GM21723 (cell line): ENCODE data around the gene BEND5.

Source experiments
- ATAC-seq: cut with Tn5 transposase; IDR thresholded peaks from one replicate; pipeline ENCODE4 v1.9.1; 2021; ENCODE audit warnings: mild to moderate bottlenecking, moderate library complexity; ENCODE audit not compliant: unreplicated experiment

The BEND5 gene

DNA sequence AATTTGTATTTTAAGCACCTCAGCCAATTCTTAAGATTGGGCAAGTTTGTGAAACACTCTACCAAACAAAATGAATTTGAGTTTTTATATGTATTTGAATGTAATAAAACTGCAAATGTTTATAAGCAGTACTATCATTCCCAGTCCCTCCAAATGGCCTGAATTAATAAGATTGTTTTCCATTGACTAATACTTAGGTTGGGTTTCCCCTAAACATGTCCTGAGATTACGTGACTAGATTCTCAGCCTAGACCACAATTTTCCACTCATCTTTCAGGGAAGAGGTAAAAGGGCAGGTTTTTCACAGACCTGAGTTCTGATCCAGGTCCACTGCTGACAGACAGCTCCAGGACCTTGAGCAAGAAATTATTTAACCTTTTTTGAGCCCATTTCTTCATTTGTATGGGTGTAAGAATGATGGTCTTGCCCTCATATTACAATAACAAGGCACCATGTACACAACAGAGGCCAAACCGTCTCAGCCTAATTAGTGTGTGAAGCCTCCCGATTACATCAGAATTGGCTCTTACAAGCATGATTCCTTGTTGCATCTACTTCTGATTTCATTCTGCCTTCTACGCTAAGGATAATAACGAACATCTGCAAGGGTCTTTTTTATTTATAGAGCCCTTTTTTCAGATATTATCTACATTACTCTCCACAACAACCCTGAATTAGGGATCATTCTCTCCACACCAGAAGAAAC is 51.2 kb downstream of the BEND5 start:
- ATAC-seq = no peak

DNA sequence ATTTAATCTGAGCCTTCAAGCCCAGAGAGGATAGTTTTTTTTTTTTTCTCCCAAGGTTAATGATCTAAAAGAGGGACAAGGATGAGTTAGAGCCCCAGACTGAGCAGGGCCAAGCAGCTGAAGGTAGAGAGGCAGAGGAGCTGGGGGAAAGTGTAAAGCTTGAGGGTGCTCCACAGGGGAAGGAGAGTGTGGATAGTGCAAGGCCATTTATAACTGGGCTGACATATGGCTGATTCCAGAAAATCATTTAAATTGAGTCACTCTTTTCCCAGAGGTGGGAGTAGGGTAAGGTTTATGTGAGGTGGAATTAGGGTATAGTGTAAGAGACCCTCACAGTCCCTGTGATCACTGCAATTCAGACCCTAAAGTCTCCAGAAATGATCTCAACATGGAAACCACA is 55.8 kb downstream of the BEND5 start:
- ATAC-seq = no peak

DNA sequence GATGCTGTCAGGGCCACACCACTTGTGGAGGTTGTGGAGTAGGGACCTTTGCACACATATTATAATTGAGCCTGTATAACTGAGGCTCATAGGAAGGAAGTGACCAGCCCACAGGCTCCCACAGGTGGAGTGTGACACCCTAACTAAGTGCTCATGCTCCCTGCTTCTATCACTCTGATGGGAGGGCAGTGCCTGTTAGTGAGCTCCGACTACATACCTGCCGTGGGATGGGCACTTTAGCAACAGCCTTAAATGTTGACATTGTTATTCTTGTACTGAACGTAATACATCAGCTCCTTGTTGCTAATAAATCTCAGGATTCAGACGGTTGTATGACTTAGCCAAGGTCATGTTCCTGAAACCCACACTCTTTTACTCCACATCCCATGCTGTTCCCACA is 58.0 kb downstream of the BEND5 start:
- ATAC-seq = no peak

DNA sequence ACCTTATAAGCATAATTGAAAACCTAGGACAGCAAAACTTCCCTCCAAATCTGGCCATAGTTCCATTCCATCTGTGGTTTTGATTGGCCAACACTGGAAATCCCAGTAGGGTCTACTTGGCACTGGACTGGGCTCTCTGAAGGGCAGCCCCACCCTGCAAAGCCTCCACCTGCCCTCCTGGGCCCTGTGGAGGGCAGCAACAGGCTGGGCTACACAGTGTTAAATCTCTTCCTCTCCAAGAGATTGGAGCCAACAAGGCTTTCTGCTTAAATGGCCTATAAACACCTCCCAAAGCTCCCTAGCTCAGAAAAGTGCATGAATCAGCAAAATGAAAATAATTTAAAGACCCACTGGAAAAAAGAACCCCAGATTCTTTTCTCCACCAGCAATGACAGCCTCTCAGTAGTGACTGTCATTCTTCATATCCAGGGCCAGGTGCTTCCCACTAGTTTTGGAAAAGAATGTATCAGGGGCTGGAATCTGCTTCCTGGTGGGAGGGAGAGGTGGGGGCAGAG is 58.5 kb downstream of the BEND5 start:
- no peak for ATAC-seq

DNA sequence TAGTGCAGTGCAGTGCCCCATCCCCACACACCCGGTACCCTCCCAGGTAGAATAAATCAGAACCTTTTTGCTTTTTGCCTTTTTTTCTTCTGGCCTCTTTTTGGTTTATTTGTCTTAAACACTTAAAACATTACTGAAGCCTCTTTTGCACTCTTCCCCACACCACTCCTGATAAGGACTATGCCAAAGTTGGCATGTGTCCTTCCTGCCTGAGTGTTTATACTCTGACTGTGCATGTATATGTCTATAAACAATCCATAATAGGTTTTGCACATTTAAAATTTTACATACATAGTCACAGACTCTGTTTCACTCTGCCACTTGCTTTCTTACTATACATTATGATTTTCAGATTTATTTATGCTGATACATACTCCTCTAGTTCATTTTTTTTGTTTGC is 59.6 kb downstream of the BEND5 start:
- no peak for ATAC-seq

DNA sequence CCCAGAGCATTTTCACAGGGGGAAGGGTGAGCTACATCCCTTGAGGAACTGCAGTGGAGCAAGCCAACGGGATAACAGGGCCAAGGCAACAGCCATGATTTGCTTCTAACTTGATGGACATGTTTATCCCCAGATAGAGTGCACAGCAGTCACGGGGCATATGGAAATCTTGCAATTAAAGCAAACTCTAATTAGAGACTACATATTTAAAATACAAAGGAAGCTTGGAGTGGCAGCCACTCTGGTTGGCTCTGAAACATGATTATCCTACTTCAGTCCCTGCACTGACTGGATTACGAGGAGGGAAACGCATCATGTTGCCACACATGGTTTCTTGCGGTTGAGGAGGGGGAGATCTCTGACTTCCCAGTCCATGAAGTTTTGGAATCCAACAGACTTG is 60.8 kb downstream of the BEND5 start:
- ATAC-seq = no peak

DNA sequence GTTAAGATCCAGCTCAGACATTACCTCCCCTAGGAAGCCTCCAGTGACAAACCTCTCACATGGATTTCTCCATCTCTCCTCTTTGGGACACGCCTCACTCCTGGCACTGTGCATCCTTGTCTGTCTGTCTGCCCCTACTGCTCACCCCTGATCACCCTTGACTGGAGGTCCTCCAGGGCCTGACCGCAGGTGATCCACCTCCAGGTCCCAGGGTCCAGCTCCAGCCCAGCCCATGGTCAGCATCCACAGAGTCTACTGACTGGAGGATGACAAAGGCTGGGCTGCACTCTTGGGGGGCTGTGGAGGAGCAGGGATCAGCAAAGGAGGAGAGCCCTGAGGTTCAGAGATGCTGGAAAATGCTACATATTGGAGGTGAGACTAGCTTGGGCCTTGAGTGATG is 65.8 kb downstream of the BEND5 start:
- ATAC-seq = no peak

DNA sequence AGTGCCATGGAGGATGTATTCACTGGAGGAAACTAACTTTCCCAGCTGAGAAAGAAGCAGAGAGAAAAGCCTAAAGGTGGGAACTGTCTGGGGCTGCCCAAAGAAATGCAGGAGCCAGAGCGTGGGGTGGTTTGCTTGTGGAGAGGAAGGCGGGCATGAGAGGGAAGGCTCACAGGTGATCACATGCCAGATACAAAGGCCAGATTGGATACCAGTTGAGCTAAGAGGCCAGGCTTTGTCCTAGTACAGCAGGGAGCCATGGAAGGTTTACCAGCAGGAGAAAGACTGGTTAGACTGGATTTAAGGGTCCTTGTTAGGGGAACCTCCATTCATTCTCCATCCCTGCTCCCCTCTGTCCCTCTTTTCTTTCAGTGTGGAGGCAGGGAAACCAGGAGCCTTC is 66.4 kb downstream of the BEND5 start:
- no peak for ATAC-seq

DNA sequence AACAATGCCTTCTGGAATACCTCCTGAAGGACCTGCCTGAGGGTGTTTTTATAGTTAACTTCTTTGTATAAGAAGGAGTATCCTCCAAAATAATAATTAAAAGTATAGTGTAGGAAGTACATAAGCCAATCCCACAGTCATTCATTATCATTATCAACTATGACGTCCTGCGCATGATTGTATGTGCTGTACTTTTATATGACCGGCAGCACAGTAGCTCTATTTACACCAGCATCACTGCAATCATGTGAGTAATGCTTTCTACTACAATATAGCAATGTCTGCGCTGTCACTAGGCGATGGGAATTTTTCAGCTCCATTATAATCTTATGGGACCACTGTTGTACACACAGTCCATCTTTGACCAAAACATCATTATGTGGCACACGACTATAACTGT is 72.0 kb downstream of the BEND5 start:
- no peak for ATAC-seq

DNA sequence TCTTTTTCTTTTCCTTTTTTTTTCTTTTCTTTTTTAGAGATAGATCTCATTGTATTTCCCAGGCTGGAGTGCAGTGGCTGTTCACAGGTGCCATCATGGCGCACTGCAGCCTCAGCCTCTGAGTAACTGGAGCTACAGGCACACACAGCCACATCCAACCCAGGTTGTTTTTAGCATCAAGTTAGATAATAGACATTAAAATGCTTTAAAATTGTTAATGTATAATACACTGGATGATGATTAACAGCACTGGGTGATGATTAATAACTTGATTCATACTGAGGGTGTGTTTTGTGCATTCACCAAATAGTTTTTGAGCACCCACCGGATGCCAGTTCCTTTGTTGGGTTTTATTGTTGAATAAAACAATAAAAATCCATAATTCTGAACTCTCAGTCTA is 75.2 kb downstream of the BEND5 start:
- ATAC-seq = no peak

DNA sequence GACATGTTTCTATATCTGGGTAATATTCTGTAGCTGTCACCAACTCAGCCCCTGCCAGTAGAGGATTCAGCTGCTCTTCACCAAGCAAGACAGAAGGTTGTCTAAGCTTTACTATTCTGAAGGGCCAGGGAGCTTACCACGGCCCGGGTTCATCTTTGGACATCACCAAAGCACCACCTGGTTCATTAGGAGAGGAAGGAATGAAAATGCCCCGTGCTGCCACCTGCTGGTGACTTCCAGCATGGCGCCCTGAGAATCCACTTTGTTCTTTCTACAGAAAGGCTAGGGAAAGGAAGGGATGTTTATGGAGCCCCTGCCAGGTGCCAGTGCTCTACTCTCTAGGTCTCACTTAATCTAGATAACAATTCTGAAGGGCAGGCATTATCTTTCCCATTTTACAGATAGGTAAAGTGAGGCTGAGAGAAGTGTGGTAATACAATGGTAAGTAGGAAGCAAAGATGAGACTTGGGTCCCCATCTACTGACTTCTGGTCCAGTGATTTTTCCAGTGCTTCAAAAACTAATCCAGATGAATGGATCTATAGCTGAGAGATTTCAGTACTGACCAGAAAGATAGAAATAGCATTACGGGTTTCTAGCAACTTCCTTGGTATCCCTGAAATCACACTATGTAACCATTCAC is 79.5 kb downstream of the BEND5 start:
- ATAC-seq = peak; percentile 73

DNA sequence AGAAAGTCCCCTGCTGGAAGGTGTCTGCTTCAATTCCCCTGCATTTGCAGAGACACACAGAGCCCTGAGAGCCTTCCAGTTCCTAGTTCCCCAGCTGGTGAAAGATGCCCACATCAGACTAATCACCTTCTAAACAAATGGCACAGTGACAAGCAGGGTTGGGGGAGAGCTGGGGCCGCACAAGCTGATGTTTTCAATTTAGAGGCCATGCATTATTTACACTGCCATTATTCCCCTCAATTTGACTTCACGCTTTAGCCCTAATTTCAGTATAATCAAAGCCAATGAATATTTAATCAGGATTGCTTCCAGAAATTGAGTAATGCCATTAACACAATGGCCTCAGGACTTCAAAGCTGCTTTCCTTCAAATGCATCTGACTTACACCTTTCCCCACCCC is 81.5 kb downstream of the BEND5 start:
- ATAC-seq = no peak

DNA sequence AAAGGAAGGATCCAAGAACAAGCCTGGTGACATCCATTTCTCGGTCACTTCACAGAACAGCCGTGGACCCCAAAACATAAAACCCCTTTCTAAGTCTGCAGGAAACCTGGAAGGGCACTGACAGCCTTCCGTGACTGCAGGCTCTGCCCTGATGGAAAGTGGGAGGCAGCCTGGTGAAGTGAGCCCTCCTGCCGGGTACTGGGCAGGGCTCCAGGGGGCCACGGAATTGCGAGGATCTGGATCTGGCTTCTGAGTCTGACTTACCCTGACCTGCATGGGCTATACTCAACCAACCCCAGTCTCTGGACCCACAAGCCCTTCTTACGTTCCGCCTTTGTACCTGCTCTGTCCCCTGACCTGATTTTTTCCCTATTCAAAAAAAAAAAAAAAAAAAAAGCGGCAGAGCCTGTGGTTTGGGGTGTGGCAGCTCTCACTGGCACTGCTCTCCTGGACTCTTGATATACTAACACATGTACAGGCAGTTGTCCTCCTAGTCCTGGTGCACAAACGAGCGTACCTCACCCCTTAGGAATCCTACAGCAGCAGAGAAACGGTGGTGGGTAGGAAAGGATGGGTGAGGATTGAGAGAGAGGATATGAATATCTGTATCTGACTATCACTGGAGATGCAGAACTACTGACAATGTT is 82.9 kb downstream of the BEND5 start:
- no peak for ATAC-seq

DNA sequence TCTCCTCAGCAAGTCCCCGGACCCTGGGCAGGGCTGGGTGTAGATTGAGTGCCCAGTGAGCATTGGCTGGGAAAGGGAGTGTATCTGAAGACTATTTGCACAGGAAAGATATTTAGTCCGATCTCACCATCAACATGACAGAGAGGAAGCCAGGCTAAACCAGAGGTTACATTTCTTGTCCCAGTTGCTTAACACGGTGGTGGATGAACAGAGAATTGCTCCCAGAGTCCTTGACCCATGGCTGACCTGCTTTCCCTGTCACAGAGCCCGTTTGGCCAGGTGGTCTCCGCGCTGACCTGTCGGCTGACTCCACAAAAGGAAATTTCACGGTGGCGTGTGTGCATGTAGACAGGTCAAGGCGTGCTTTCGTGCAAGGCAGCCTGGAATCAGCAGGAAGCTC is 83.5 kb downstream of the BEND5 start:
- ATAC-seq = no peak

DNA sequence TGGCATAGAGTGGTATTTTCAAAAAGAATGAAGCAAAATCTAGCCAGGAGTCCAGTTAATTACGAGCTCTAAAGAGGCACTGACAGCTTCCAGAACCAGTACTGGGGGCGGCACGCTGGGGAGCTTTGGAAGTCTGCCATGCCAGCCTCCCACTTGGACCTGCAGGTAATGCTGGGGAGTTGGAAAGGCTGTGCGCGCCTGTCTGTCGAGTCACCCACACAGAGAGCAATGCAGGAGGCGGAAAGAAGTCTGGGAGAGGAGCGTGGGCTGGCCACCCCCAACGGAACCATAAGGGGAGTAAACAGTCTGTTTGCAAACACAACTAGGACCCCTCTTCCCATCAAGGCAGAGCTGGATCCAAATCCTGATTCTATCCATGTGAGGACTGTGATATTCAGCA is 84.5 kb downstream of the BEND5 start:
- ATAC-seq = no peak

DNA sequence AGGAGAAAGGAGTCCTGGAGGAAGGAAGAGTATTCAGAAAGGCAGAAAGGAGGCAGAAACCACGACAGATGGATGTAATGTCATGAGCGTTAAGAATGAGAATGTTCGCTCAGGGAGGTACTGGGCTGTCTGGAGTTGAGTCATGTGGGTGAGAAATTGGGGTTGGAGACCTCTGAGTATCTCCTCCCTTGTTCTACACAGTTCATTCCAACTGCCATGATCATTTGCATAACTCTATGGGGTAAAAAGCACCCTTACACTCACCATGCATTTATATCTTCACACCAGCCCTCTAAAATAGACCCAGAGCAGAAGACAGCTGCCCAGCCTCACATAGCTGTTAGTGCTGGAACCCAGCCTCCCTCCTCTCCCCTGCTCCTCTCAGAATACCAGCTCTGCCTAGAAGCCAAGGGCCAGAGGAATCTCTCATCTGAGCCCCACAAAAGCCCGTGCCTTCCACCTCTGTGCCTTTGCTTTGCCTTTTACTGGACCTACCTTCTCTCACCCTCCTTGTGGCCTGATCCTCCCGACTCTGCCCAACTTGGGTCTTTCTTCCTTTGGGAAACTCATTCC is 85.2 kb downstream of the BEND5 start:
- ATAC-seq = no peak

DNA sequence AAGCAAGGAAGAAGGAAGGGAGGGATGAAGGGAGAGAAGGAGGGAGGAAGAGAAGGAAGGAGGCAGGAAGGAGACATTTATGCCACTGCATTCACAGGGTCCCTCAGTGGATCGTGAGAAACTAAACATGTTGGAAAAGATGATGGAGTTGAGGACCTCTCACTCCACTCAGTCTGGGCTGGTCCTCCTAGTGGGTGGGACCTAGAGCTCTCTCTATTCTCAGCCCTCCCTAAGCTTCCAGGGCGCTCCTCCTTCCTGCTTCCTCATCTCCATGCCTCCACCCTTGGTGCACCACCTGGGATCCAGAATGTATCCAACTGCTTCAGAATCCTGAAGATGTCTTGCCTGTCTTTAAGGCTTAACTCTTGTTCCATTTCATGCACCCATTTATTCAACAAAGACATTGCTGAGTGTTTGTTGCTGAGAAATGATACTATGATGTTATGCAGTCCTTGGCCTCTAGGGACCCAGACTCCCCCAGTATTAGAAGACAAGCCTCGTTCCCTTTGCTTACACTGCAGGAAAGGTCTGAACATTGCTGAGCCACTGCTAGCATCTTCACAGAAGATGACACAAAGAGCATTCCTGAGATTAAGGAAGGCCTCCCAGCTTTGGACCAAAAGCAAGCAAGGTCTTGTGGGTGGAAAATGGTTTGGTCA is 88.5 kb downstream of the BEND5 start:
- peak; percentile 82 for ATAC-seq

DNA sequence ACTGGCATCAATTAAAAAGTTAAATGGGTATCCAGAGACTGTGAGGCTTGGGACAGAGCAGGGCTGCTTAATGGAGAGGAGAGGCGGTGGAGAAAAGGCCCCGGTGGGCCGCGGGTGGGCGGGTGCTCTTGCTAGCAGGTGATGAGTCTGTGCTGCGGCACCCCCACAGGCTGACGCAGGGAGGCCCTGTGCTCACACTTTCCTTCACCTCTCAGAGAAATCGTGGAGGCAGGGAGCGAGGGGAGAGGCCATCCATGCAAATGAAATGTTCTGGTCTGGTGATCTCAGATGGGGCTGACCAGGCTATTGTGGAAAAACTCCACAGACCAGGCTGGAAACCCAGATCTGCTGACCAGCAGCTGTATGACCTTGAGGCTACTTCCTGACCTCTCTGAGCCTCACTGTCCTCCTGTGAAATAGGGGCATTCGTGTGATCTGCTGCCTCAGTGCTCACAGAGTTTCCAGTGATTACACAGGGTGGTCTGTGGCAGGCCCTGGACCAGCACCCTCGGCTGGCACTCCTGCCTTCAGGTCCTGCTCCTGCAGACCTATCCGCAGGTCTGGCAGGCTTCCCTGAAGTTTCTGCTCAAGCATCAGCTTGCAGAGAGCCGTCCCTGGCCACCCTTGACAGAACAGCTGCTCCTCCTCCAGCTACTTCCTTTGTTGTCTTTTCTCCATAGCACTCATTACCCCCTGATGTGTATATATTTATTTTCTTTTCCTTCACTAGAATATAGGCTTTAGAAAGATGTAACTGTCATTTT is 89.2 kb downstream of the BEND5 start:
- ATAC-seq = no peak

DNA sequence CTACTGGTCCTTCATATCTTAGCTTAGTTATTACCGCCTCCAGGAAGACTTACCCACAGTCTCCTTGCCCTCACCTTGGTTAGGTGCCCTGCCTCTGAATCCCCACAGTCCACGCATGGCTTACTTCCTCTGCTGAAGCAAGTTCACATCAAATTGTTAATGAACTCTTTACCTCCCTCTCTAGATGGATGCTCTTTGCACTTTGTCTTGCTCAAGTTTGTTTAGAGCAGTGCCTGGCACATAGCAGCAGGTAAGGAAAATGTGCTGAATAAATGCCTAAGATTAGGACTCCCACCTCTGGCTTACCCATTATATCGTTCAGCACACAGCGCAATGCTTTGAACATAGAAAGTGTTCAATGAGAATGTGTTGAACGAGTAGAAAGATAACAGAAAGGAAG is 90.5 kb downstream of the BEND5 start:
- ATAC-seq = no peak

DNA sequence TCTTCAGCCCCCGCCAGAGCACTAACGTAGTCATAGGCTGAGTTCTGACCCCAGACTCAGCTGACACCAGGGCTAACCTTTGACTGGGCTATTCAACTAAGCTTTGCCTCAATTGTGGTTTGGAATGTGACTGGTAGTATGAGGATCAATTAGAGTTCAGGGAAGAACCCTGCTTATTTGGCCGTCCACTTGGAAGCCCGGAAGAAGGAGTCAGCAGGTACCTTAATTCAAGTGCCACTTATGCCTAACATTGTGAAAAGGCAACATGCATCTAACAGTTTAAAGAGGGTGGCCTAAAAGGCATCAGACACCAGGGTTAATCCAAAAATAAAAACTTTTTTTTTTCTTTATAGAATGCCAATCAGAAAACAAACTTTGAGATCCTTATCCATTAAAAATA is 92.3 kb downstream of the BEND5 start:
- ATAC-seq = no peak

DNA sequence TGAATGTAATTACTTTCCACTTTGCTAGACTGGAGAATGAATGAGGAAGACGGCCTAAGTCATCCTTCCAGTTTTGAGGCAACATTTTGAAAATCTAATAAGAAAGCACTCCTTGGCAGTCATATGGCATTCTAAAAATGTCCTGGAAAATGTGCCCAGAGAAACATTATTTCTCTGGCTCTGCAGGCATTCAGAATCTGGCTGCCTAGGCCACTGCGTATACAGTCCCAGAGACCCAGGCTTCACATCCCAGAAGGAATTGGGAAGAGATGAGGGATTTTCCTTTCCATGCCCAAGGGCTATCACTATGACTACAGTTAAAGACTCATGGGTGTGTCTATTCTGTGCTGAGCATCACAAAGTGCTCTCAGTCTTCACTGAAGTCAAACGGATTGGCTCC is 92.9 kb downstream of the BEND5 start:
- ATAC-seq = no peak
